Fibroblast of peridontal ligament (primary cell): ENCODE results near the gene ANKRD13B.

Experiments used
- DNase-seq: peaks from one replicate; pipeline ENCODE4 v3.0.0-alpha.2; 2010; ENCODE audit errors: extremely low read depth

The ANKRD13B gene

GRCh38 chr17:29616300-29617048 is 23.5 kb downstream of the ANKRD13B start:
- no peak for DNase-seq

DNA sequence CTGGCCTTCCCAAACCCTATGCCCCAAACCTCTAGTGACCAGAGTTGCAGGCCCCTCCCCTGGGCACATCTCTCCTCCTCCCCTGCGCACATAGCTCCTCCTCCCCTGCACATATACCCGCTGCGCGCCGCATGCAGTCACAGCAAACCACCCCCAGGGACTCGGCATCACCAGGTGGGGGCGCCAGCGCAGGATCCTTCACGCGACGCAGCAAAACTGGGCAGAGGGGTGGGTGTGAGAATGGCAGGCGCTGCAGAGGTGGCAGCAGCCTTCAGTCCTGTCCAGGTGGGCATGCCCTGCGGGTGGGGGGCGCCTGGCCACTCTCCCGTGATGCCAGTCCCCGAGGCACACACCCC is 24.2 kb downstream of the ANKRD13B start:
- peak; percentile 37 for DNase-seq

DNA sequence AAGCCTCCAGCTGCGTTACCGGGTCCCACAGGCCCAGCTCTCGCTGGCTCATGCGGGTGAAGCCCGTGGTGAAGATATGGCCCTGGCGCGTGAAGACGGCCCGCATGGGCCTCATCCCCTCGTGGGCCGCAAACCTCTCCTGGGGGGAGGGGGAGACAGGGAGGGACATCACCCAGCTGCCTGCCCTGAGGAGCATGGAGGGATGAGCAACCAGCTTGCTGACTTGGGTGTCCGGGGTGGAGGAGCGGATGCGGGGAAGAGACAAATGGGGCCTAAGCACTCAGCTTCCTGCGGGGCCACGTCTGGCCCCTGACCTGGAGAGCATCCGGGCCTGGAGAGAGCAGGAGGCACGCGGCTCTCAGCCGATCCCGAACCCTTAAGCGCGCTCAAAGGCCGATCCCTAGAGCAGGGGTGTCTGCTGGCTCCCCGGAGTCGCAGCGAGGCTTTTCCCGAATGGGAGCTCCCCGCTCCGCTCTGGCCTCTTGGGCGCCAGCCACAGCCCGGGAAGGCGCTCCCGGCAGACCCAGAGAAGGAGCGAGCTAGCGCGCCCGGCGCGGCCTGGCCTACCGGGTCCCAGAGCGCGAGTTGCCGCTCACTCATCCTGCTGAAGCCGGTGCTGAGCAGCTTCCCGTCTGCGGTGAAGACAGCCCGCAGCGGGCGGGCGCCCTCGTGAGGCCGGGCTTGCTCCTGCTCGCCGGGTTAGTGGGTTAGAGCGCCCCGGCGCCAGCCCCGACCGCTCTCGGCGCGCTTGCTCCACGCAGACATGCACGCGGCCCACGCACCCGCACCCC is 24.7 kb downstream of the ANKRD13B start:
- peak; percentile 50 for DNase-seq

- no peak for DNase-seq
Observed at GRCh38 chr17:29618272-29619065, 25.5 kb downstream of the ANKRD13B start.

- DNase-seq = peak; percentile 33
Observed at GRCh38 chr17:29619251-29619650, 26.3 kb downstream of the ANKRD13B start.

DNA sequence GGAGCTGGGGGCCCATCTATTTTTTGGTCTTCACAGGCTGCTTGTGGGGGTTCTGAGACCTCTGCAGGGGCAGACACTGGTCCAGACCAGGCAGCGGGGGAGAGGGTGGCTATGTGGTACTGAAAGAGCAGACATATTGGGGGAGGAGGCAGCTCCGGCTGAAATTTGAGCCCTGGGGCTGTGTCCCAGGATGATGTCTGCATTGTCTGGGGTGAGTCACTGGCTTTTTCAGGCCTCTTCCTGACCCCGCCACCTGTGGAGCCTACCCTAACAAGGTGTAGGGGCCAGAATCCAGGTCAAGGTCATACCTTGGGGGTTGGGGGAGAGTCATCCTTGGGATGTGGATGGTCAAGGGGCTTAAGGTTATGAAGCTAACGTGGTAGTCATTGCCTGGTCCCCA is 27.3 kb downstream of the ANKRD13B start:
- DNase-seq = no peak

GRCh38 chr17:29620779-29621500 is 28.0 kb downstream of the ANKRD13B start:
- DNase-seq = no peak

DNA sequence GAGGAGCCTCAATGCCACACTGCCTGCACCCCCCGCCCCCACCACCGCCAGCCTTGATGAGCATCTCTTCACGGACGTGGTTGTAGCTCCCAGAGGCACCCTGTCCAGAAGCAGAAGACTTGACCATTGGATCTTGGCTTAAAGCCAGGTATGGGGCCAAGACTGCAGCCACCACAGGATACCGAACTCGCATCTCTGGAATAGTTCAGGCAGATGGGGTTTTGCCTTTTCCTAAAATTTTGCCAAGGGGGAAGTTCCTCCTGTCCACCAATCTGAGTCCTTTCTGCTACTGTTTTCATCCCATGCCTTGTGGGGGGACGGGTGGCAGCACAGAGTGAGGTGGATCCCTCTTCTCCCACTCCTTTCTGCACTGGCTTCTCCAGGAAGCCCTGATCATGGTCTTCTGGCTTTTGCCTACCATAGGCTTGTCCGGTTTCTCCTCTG is 28.8 kb downstream of the ANKRD13B start:
- no peak for DNase-seq

- no peak for DNase-seq
Observed at GRCh38 chr17:29622337-29623282, 29.7 kb downstream of the ANKRD13B start, which contains the start of gene CORO6. CORO6 (minus strand) TSS chr17:29622912; CDS start chr17:29621421, 1,491 bp downstream.

GRCh38 chr17:29623283-29623647 is 30.3 kb downstream of the ANKRD13B start:
- DNase-seq = no peak

DNA sequence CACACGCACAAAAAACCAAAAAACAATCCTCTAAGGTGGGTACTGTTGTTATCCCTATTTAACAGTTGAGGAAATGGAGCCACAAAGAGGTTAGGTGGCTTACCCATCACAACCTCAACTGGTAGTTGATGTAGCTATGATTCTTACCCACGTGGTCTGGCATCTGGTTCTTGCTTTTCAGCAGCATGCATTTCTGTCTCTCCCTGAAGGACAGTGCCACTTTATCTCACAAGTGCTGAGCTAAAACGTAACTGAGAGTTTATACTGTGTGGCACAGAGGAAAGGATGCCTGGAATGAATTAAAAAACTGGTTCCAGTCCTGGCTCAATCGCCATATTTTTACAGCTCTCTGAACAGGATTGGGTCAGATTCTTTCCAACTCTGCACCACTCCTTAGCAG is 31.7 kb downstream of the ANKRD13B start:
- DNase-seq = no peak

- DNase-seq = peak; percentile 69
Observed at GRCh38 chr17:29625037-29625750, 32.3 kb downstream of the ANKRD13B start.

DNA sequence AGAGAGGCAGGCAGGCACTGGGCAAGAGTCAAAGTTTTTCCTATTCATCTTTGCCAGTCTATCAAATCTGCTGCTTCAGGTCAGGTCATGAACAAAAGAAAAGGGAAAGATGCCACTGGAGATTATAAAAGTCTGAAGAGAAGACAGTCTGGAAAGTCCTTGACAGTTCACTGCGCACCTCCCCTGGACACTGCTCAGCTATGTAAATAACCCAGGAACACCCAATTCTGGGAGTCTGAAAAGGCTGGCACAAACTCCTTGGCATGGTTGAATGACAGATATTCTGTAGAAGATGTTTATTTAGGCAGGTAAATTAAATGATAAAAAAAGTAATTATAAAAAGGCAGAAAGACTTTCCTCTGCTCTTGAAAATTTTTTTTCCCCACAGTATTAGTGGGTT is 35.0 kb downstream of the ANKRD13B start:
- DNase-seq = no peak

DNA sequence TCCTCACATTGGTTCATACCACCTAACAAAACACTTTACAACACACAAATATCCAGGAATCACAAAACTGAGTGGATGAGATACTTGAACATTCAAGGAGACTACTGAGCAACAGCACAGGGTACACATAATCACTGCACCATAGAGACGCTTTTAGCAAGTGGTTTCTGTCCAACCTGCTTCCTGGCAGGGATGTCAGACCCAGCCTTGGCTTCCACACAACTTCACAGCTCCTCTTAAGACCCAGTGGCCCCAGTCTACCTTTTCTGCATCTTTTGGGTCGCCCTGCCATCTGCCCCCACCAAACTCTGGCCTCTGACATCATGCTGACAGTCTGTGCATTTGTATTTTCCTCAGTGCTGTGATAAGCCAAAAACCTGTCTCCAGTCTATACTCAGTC is 35.7 kb downstream of the ANKRD13B start:
- no peak for DNase-seq

DNA sequence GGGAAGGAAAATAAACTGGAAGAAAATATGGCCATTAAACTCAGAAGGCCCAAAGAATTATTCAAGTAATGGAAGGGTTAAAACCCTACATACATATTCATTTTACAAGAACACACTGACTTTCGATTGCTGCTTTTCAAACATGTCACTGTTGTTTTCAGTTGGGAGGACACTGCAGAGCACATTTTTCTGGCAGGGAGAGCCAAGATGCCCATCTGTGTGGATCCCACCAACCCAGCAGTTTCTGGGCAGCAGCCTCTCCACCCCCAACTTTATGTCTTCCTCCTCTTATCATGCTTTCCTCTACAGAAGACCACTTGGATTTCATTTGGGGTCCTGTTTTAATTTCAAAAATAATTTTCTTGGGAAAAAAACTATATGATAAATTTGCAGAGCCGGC is 36.9 kb downstream of the ANKRD13B start:
- DNase-seq = no peak

DNA sequence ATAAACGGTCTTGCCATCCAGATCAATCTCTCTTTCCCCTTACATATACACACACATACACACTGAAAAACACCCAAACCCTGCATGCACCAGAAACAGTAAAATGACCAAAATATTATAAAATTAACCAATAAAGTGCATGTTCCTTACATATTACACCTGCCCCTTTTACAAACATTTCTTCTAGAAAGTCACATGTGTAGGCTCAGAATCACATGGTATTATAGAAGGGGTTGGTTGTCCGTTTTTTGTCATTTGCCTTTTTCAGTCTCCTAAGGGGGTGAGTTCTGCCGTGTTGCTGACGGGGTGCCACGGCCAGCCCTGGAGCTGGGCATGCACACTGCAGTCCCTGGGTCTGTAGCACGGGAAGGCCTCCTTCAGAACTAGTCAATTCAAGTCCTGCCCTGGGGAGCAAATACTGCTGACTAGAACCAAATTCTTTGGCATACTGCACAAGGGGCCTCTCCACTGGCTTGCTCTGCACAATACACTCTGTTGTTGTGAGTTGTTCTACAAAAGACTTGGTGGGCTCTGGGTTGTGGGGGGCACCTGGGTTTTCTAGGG is 37.8 kb downstream of the ANKRD13B start:
- no peak for DNase-seq

DNA sequence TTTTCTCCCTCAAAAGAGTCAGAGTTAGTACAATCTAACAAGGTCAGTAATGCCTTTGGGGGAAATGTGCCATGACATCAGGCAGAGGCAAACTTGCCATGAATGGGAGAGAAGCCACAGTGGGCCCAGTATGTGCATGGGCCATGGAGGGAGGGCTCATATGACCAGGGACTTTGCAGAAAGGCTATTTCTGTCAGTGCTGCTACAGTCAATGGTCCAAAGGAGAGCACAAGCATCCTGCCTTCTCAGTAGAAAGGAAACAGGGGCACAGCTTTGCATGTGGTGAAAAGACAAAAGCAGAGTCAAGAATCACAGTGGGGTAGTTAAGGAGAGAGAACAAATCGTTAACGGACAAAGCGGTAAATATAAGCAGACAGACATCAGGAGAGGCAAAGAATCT is 41.0 kb downstream of the ANKRD13B start:
- no peak for DNase-seq

DNA sequence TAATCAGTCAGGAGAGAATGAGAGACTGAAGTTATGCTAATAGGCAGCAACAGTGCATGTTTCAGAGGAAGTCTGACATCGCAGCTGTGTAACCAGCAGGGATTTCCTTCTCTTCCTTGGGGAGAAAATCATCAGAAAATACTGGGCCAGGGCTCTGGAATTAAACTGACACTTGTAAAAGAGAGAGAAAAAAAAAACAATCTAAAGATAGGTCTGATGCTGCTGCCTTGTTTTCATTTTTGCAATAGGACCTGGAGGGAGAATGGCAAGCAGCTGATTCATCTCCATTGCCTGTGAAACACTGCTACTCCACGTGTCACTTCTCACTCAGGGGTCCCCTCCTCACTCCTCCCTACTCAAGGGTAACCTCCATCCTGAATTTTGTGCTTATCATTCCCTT is 47.5 kb downstream of the ANKRD13B start:
- DNase-seq = peak; percentile 54

- no peak for DNase-seq
Observed at GRCh38 chr17:29640981-29641642, 48.2 kb downstream of the ANKRD13B start.
